Ascending aorta (tissue), 2 donors: ENCODE results near the gene RIT1. TPM values are rescaled to one million over a fixed set of nuclear protein-coding genes. Genes with fewer than 3 reads are reported as not detected.

Source experiments
- DNase-seq, 2 donors: peaks; one replicate each; pipeline ENCODE4 v3.0.0-alpha.2; 2019; ENCODE audit warnings: low spot score in 2 of 2
- H3K27ac ChIP-seq, 2 donors: fragments of 200-600 bp; sonication (generic); one replicate each; pipeline ENCODE4 v1.5.1; 2016 to 2017; ENCODE audit warnings: mild to moderate bottlenecking in 1 of 2
- H3K27me3 ChIP-seq: fragments of 200-600 bp; sonication (generic); one replicate; pipeline ENCODE4 v1.5.1; 2017
- H3K36me3 ChIP-seq, 2 donors: fragments of 200-600 bp; sonication (generic); one replicate each; pipeline ENCODE4 v1.5.1; 2016
- H3K4me1 ChIP-seq, 2 donors: fragments of 200-600 bp; sonication (generic); one replicate each; pipeline ENCODE4 v1.5.1; 2016 to 2017; ENCODE audit warnings: mild to moderate bottlenecking in 1 of 2
- H3K4me3 ChIP-seq, 2 donors: fragments of 200-600 bp; sonication (generic); one replicate each; pipeline ENCODE4 v1.5.1; 2016 to 2017; ENCODE audit warnings: mild to moderate bottlenecking in 1 of 2
- H3K9me3 ChIP-seq, 2 donors: fragments of 200-600 bp; sonication (generic); one replicate each; pipeline ENCODE4 v1.5.1; 2016
- CTCF ChIP-seq, 3 experiments: fragments of 200-600 bp in 2 of 3; fragments of 450-650 bp in 1 of 3; sonication (generic) in 2 of 3; IDR thresholded peaks; one replicate each; pipeline ENCODE4 v1.5.1; 2016 to 2019; ENCODE audit warnings: antibody characterized with exemption in 3 of 3, mild to moderate bottlenecking in 1 of 3, moderate library complexity in 1 of 3
- intact Hi-C: fragments of 100-400 bp; cut with DNase I; formaldehyde crosslinking; loops from one replicate; pipeline ENCODE4 v1.15.1; 2023
- total RNA-seq: library from RNA; depleted of rRNA; stranded (reverse); fragments of >200 nt; gene quantifications from one replicate; pipeline ENCODE4 v1.1.0, GENCODE V29; 2016

Gene RIT1
- total RNA-seq, 1 donor from 2014 or later = 17.1 TPM

- peaks cover 0 to 6% of the 10 kb centered on the region in 2 donors for H3K36me3 ChIP-seq
- H3K9me3 ChIP-seq = no peaks in the 10 kb centered on the region
- no peaks in the 10 kb centered on the region for H3K27me3 ChIP-seq
- H3K27ac ChIP-seq = peak overlapping the region; percentile 96 to 98
- peak overlapping the region; percentile 58 to 68 for H3K4me3 ChIP-seq
- DNase-seq = no peak
- intact Hi-C loops = loop anchor here (1.0 to 5.0 kb wide), 3 partner anchors 32 to 121 kb away; partner anchors contain the start of gene RIT1
- H3K4me1 ChIP-seq = peaks cover 5 to 22% of the 10 kb centered on the region in 2 donors
- TF ChIP-seq CTCF (IDR thresholded peaks at IDR 0.05) = no peak
These were observed 50.1 kb downstream of the RIT1 start for GRCh38 chr1:155860970-155861510.

GRCh38 chr1:155859881-155860871, 51.0 kb downstream of the RIT1 start:
- H3K27me3 ChIP-seq = no peaks in the 10 kb centered on the region
- peaks cover 8 to 26% of the 10 kb centered on the region in 2 donors for H3K4me1 ChIP-seq
- H3K36me3 ChIP-seq = peaks cover 0 to 4% of the 10 kb centered on the region in 2 donors
- H3K9me3 ChIP-seq = no peaks in the 10 kb centered on the region
- intact Hi-C loops = loop anchor here (1.0 to 5.0 kb wide), 3 partner anchors 33 to 122 kb away; partner anchors contain the start of gene RIT1
- no peak for TF ChIP-seq CTCF (IDR thresholded peaks at IDR 0.05)
- DNase-seq = peak; percentile 63 to 94
- peak overlapping the region; percentile 96 to 98 for H3K27ac ChIP-seq
- H3K4me3 ChIP-seq = peak overlapping the region; percentile 58 to 68

- H3K36me3 ChIP-seq = peaks cover 4 to 5% of the 10 kb centered on the region in 2 donors
- DNase-seq = peak; percentile 85 to 98
- H3K27me3 ChIP-seq = no peaks in the 10 kb centered on the region
- no peaks in the 10 kb centered on the region for H3K9me3 ChIP-seq
- H3K4me1 ChIP-seq = peaks cover 8 to 26% of the 10 kb centered on the region in 2 donors
- peak in 1 of 3 experiments; percentile 8 for TF ChIP-seq CTCF (IDR thresholded peaks at IDR 0.05)
- peak within 1 kb of the TSS; percentile 58 to 68 for H3K4me3 ChIP-seq
- intact Hi-C loops = no loop called here
- peak within 1 kb of the TSS; percentile 96 to 98 for H3K27ac ChIP-seq
These were observed 51.8 kb downstream of the RIT1 start, which contains the start of gene SYT11 for GRCh38 chr1:155859234-155859829. TSS of gene SYT11 (plus strand) at chr1:155859567. CDS start at chr1:155859762, 195 bp downstream.

- Histone ChIP-seq H3K27me3 (no peaks in the 10 kb centered on the region), H3K27ac (peak overlapping the region; percentile 87 to 98), H3K4me1 (peaks cover 8 to 26% of the 10 kb centered on the region in 2 donors), H3K9me3 (no peaks in the 10 kb centered on the region), H3K4me3 (peak overlapping the region; percentile 58 to 68), H3K36me3 (peaks cover 9 to 11% of the 10 kb centered on the region in 2 donors)
- intact Hi-C loops = no loop called here
- no peak for TF ChIP-seq CTCF (IDR thresholded peaks at IDR 0.05)
- DNase-seq = peak in 1 of 2 donors; percentile 77
These were observed 52.3 kb downstream of the RIT1 start for GRCh38 chr1:155858800-155859233.
